ENCODE results near the gene NRM. TPM values are rescaled to one million over a fixed set of nuclear protein-coding genes. Genes with fewer than 3 reads are reported as not detected.

Gene NRM
- total and polyA plus RNA-seq, 2 of the 13 experiments (the other 11 are each of a cell fraction or from before 2014, with no cell fraction given), result 12.5 to 16.0 TPM

- no peak for TF ChIP-seq BCL6 (CRISPR knock-in tag; IDR thresholded peaks at IDR 0.05)
- no peak for TF ChIP-seq HMGXB3 (CRISPR knock-in tag; IDR thresholded peaks at IDR 0.05; ENCODE audit: borderline replicate concordance)
- TF ChIP-seq, protein P1, sequence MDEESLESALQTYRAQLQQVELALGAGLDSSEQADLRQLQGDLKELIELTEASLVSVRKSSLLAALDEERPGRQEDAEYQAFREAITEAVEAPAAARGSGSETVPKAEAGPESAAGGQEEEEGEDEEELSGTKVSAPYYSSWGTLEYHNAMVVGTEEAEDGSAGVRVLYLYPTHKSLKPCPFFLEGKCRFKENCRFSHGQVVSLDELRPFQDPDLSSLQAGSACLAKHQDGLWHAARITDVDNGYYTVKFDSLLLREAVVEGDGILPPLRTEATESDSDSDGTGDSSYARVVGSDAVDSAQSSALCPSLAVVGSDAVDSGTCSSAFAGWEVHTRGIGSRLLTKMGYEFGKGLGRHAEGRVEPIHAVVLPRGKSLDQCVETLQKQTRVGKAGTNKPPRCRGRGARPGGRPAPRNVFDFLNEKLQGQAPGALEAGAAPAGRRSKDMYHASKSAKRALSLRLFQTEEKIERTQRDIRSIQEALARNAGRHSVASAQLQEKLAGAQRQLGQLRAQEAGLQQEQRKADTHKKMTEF (CRISPR knock-in tag; IDR thresholded peaks at IDR 0.05), result 0 out of 2 replicates have a peak, but pooled peaks have one; percentile 26
- peak; percentile 41; the same call in 1 of the 2 replicates for TF ChIP-seq FOXC1 (CRISPR knock-in tag; IDR thresholded peaks at IDR 0.05; ENCODE audit: borderline replicate concordance)
- TF ChIP-seq MLLT10 (CRISPR knock-in tag; IDR thresholded peaks at IDR 0.05), result no peak
- TF ChIP-seq HOXA9 (CRISPR knock-in tag; IDR thresholded peaks at IDR 0.05; ENCODE audit: borderline replicate concordance), result 0 out of 2 replicates have a peak, but pooled peaks have one; percentile 15
- no peak for TF ChIP-seq ZNF501 (CRISPR knock-in tag; IDR thresholded peaks at IDR 0.05)
- TF ChIP-seq, protein P2, sequence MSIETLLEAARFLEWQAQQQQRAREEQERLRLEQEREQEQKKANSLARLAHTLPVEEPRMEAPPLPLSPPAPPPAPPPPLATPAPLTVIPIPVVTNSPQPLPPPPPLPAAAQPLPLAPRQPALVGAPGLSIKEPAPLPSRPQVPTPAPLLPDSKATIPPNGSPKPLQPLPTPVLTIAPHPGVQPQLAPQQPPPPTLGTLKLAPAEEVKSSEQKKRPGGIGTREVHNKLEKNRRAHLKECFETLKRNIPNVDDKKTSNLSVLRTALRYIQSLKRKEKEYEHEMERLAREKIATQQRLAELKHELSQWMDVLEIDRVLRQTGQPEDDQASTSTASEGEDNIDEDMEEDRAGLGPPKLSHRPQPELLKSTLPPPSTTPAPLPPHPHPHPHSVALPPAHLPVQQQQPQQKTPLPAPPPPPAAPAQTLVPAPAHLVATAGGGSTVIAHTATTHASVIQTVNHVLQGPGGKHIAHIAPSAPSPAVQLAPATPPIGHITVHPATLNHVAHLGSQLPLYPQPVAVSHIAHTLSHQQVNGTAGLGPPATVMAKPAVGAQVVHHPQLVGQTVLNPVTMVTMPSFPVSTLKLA (IDR thresholded peaks at IDR 0.05), result no peak
- no peak for TF ChIP-seq USF2 (IDR thresholded peaks at IDR 0.05; ENCODE audit: low read depth, low read length)
- TF ChIP-seq USF2 (CRISPR knock-in tag; IDR thresholded peaks at IDR 0.05; ENCODE audit: borderline replicate concordance), result no peak
- TF ChIP-seq ZNF530 (CRISPR knock-in tag; IDR thresholded peaks at IDR 0.05; ENCODE audit: low read depth), result no peak
- no peak for TF ChIP-seq FOXO1 (CRISPR knock-in tag; IDR thresholded peaks at IDR 0.05)
- no peak for TF ChIP-seq SNAI1 (CRISPR knock-in tag; IDR thresholded peaks at IDR 0.05; ENCODE audit: borderline replicate concordance)
- no peak for TF ChIP-seq SETDB1 (CRISPR knock-in tag; IDR thresholded peaks at IDR 0.05; ENCODE audit: borderline replicate concordance)
- no peak for TF ChIP-seq HNF4A (CRISPR knock-in tag; IDR thresholded peaks at IDR 0.05)
- no peak for TF ChIP-seq ZNF569 (CRISPR knock-in tag; IDR thresholded peaks at IDR 0.05; ENCODE audit: borderline replicate concordance)
- no peak for TF ChIP-seq RXRB (CRISPR knock-in tag; IDR thresholded peaks at IDR 0.05; ENCODE audit: borderline replicate concordance)
- TF ChIP-seq FOSL1 (CRISPR knock-in tag; IDR thresholded peaks at IDR 0.05; ENCODE audit: borderline replicate concordance), result no peak
These were observed 35.1 kb upstream of the NRM start (continued) for GRCh38 chr6:30725713-30726505.

Data from HepG2 (cell line).